ENCODE measurements around the gene DIABLO. TPM values are rescaled to one million over a fixed set of nuclear protein-coding genes. Genes with fewer than 3 reads are reported as not detected.

DIABLO gene
- 56.7 and 61.2 TPM in 2 replicates for total RNA-seq

DNA sequence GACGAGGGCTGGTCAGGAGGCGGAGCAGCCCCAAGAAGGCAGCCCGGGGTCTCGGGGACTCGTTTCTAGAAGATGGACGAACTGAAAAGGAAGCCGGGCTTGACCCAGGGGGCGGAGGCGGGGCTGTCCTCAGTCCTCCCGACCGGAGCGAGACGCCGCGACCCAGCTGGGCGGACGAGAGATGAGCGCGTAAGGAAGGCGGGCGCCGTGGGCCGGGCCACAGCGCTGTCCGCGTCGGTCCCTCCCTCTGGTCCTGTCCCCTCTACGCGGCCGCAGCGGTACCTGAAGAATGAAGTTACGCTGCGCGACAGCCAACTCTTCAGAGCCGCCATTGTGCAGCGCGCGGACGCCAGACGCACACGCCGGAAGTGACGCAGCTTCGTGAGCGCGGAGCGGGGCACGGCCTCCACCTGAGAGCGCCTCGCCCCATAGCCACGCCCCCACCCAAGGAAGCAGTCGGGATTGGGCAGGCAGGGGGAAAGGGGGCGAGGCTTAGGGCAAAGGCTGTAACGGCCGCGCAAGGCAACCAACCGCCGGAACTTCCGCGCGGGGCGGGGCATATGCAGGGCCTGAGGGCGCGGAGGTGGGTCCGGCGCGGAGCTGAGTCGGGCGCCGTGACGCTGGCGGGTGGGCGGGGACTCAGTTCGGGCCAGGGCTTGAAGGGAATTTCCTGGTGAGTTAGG is at the start of gene DIABLO:
DIABLO (minus strand) TSS at position 370 of the 683 bp plus-strand sequence; CDS start at position 332, 38 bp downstream.

DNA sequence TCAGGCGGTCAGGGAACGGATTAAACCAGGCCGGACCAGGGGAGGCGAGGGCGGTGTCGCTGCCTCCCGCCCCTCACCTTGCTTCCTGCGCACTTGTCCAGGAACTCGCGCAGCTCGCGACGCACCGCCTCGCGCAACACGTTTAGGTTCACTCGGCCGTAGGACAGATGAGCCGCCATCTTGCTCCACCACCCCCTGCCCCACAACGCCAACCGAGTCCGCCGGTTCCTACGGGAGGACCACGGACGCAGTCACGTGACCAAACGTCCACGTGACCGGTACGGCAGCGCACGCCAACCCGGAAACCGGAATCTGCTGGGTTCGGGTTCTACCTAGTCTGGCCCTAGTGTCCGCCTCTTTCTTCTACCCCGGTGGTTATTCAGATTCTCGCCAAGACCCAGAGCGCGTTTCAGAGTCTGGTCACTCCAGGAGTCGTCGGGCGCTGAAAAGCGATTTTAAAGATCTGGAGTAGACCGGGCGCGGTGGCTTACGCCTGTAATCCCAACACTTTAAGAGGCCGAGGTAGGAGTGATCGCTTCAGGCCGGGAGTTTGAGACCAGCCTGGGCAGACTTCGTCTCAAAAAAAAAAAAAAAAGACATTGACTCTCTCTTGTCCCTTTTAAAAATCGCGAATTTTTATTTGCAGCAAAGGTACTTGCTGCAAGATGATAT is 40.5 kb upstream of the DIABLO start, which contains the start of gene VPS33A:
VPS33A (minus strand) TSS at position 265 of the 672 bp plus-strand sequence; CDS start at position 179, 86 bp downstream.

DNA sequence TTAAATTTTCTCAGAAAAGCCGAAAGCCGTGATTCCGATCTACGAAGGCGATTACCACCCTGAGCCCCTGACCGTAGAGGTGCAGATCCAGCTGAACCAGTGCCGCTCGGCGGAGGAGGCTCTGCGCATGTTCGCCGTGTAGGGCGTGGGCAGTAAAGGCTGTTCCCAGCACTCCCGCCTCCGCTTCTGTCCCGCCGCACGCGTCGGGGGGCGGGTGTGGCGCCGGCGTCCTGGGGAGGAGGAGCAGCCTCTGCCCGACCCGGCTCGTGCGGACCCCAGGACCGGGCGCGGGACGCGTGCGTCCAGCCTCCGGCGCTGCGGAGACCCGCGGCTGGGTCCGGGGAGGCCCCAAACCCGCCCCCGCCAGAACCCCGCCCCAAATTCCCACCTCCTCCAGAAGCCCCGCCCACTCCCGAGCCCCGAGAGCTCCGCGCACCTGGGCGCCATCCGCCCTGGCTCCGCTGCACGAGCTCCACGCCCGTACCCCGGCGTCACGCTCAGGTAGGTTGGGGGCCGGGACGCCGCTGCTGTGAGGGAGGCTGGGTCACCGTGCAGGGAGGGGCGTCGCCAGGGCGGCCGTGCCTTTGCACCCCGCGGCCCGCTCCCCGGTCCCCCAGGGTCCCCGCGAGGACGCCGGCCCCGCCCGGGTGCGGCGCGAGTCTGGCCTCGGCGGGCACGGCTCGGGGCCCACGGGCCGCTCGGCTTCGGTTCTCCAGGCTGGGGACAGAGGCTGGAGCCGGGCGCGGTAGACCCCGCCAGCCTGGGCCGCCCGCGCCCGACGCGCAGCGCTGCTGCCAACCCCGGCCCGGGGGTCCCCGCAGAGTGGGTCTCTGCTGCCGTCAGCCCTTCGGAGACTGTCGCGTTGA is 22.3 kb downstream of the DIABLO start, which contains the start of gene B3GNT4:
B3GNT4 (plus strand) TSS at position 409 of the 866 bp plus-strand sequence. CDS start 910 bp downstream, outside the sequence.

DNA sequence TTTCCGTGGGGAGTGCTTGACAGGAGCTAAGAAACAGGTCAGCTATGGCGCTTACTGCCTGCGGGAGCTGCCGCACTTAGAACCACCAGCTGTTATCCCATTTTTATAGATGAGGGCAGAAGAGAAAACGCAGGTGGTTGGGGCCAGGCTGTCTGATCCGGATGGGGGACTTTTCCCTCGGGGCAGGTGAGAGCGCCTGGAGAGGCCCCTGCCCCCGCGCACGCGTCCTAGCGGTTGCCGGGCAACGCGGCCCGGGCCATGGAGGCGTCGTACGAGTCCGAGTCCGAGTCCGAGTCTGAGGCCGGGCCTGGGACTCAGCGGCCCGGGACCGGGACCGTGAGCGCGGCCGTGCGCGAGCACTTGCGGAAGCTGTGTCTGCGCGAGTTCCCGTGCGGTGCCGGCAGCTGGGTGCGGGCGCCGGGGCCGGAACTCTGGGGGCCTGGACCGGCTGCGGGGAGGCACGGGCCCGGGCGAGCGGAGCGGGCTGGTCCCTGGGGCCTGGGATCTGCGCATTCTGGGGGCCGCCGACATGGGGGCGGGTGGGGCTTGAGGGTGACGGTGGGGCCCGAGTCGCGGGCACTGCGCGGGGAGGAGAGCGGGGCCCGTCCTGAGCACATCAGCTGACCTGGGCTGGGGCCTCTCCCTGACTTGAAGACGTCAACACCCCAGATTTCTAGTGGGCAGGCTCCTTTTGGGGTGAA is 42.8 kb downstream of the DIABLO start, which contains the start of gene LRRC43:
LRRC43 (plus strand) TSS at position 237 of the 701 bp plus-strand sequence; CDS start at position 259, 22 bp downstream.

DNA sequence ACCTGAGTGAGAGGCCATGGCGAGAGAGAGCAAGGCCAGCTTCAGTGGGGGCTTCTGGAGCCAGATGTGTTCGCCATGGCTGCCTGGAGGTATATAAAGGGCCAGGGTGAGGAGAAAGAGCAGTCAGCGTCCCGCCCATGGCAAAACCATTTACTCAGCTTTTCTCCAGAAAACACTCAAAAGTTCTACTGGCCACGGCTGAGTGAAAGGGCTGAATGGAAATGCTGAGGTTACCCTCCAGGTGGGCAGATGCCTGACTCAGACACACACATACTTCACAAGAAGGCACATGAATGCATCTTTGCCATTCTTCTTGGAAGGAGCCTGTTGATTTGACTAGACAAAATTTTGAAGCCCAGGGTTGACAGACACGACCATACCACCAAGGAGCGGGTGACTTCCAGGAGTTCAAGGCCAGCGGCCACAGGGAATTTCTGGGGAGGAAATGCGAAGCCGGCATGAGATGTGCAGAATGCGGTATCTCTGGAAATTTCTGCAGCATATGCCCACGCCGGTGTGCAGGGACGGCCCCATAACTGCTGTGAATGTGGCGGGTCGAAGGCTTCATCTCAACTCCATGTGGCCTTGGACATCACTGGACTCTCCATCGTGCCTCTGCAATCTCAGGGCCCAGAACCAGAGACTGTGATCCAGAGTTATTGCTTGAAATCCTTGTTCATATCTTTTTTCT is 51.6 kb downstream of the DIABLO start, which contains the start of gene IL31:
IL31 (minus strand) TSS at position 67 of the 691 bp plus-strand sequence; CDS start at position 18, 49 bp downstream.

Other genes with a start within 250 kb of the DIABLO start
- 19.5 and 29.2 TPM in 2 replicates for gene BCL7A, start 204.2 kb downstream of the DIABLO start, total RNA-seq
- gene MLXIP, start 147.3 kb downstream of the DIABLO start, total RNA-seq, result 10.3 and 30.9 TPM in 2 replicates
- gene IL31, start 51.8 kb downstream of the DIABLO start, total RNA-seq, result not detected in 2 replicates
- under 0.01 and 0.28 TPM in 2 replicates for gene LRRC43, start 42.9 kb downstream of the DIABLO start, total RNA-seq
- 0.68 and 5.6 TPM in 2 replicates for gene B3GNT4, start 22.3 kb downstream of the DIABLO start, total RNA-seq
- gene VPS33A, start 40.4 kb upstream of the DIABLO start, total RNA-seq, result 19.1 and 23.0 TPM in 2 replicates
- 97.4 and 145 TPM in 2 replicates for gene CLIP1, start 196.6 kb upstream of the DIABLO start, total RNA-seq

Measured in nasal cavity respiratory epithelium epithelial cell of viscerocranial mucosa (primary cell).